Neuron (in vitro differentiated cells): Measurements from ENCODE around the gene PYM1.
A peak's percentile ranks its signal among the peaks of the same experiment; 100 is the strongest.

ENCODE experiments used
- H2AFZ ChIP-seq: one replicate; pipeline ENCODE4 v1.6.1; 2013; ENCODE audit warnings: low read depth, mild to moderate bottlenecking, inconsistent platforms, low read length, moderate library complexity
- H3K27me3 ChIP-seq: one replicate; pipeline ENCODE4 v1.6.1; 2013; ENCODE audit warnings: low read length; ENCODE audit not compliant: insufficient read depth
- H3K36me3 ChIP-seq: one replicate; pipeline ENCODE4 v1.6.1; 2013; ENCODE audit warnings: low read length; ENCODE audit not compliant: insufficient read depth
- H3K4me1 ChIP-seq: one replicate; pipeline ENCODE4 v1.6.1; 2013; ENCODE audit warnings: low read length; ENCODE audit not compliant: insufficient read depth
- H3K4me3 ChIP-seq: 2 replicates; pipeline ENCODE4 v1.5.1; 2013; ENCODE audit warnings: mild to moderate bottlenecking, low read length, moderate library complexity
- H3K9me3 ChIP-seq: one replicate; pipeline ENCODE4 v1.6.1; 2013; ENCODE audit warnings: low read length

PYM1 gene

GRCh38 chr12:55915482-55915859 is 12.2 kb downstream of the PYM1 start:
- H3K36me3 ChIP-seq: peaks cover 22% of the 10 kb centered on the region
- H2AFZ ChIP-seq: no peak overlapping the region
- H3K4me1 ChIP-seq: no peaks in the 10 kb centered on the region

GRCh38 chr12:55912908-55913307 is 14.8 kb downstream of the PYM1 start:
- no peaks in the 10 kb centered on the region for H3K9me3 ChIP-seq
- H3K36me3 ChIP-seq: peaks cover 22% of the 10 kb centered on the region
- H3K27me3 ChIP-seq: no peaks in the 10 kb centered on the region
- no peak overlapping the region for H3K4me3 ChIP-seq
- H2AFZ ChIP-seq: no peak overlapping the region
- peaks cover 13% of the 10 kb centered on the region for H3K4me1 ChIP-seq

More at GRCh38 chr12:55915482-55915859, 12.2 kb downstream of the PYM1 start:
- H3K4me3 ChIP-seq: no peak overlapping the region
- H3K9me3 ChIP-seq: no peaks in the 10 kb centered on the region
- H3K27me3 ChIP-seq: no peaks in the 10 kb centered on the region

- Histone ChIP-seq H3K4me1 (peaks cover 13% of the 10 kb centered on the region), H3K4me3 (no peak overlapping the region), H2AFZ (no peak overlapping the region), H3K27me3 (no peaks in the 10 kb centered on the region), H3K9me3 (no peaks in the 10 kb centered on the region), H3K36me3 (peaks cover 13% of the 10 kb centered on the region)
Measured at GRCh38 chr12:55909513-55909884, 18.2 kb downstream of the PYM1 start.

- no peak overlapping the region for H3K4me3 ChIP-seq
- H3K9me3 ChIP-seq: no peaks in the 10 kb centered on the region
Measured at GRCh38 chr12:55908726-55909512, 18.8 kb downstream of the PYM1 start.

GRCh38 chr12:55906056-55906455 is 21.6 kb downstream of the PYM1 start:
- Histone ChIP-seq H3K4me1 (peaks cover 13% of the 10 kb centered on the region), H3K36me3 (peaks cover 20% of the 10 kb centered on the region), H3K27me3 (no peaks in the 10 kb centered on the region), H2AFZ (no peak overlapping the region), H3K9me3 (no peaks in the 10 kb centered on the region), H3K4me3 (no peak overlapping the region)

More at GRCh38 chr12:55908726-55909512, 18.8 kb downstream of the PYM1 start:
- H2AFZ ChIP-seq: no peak overlapping the region
- H3K4me1 ChIP-seq: peaks cover 13% of the 10 kb centered on the region
- peaks cover 11% of the 10 kb centered on the region for H3K36me3 ChIP-seq
- no peaks in the 10 kb centered on the region for H3K27me3 ChIP-seq

- Histone ChIP-seq H3K9me3 (no peaks in the 10 kb centered on the region), H3K4me3 (no peak overlapping the region), H3K27me3 (no peaks in the 10 kb centered on the region), H2AFZ (no peak overlapping the region), H3K4me1 (no peaks in the 10 kb centered on the region), H3K36me3 (peaks cover 22% of the 10 kb centered on the region)
Measured at GRCh38 chr12:55901881-55902490, 25.7 kb downstream of the PYM1 start.

DNA sequence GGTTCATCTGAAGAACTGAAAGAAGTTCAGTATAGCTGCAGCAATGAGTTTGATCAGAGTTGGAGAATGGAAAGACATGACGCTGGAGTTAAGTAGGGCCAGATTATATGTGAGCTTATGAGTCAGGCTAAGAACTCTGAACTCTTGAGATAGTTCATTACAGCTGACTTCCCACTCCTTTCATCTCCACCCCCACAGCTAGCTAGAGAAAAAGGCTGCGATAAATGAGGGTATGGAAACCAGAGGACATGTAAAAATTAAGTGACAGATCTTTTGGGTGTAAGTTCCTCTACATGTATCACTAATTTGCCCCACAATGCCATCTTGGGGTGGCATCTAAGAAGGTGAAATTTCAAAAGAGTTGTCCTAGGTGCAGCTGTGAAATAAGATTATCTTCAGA is 28.6 kb downstream of the PYM1 start:
- Histone ChIP-seq H3K9me3 (no peaks in the 10 kb centered on the region), H3K36me3 (peaks cover 22% of the 10 kb centered on the region), H3K4me1 (no peaks in the 10 kb centered on the region), H2AFZ (no peak overlapping the region), H3K27me3 (no peaks in the 10 kb centered on the region), H3K4me3 (no peak overlapping the region)

DNA sequence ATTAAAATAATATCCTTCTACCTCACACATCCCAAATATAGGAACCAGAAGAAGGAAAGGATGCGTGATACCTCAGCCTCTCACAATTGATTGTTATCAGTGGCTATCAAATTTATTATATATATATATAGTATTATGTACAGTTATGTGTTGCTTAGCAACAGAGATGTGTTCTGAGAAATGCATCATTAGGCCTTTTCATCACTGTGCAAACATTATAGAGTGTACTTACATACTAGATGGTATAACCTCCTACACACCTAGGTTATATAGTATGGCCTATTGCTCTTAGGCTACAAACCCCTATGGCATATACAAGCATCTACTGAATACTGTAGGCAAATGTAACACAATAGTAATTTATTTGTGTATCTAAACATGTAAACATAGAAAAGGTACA is 34.0 kb downstream of the PYM1 start:
- no peaks in the 10 kb centered on the region for H3K4me1 ChIP-seq
- no peak overlapping the region for H3K4me3 ChIP-seq
- no peaks in the 10 kb centered on the region for H3K36me3 ChIP-seq
- no peaks in the 10 kb centered on the region for H3K9me3 ChIP-seq
- no peaks in the 10 kb centered on the region for H3K27me3 ChIP-seq
- H2AFZ ChIP-seq: no peak overlapping the region

DNA sequence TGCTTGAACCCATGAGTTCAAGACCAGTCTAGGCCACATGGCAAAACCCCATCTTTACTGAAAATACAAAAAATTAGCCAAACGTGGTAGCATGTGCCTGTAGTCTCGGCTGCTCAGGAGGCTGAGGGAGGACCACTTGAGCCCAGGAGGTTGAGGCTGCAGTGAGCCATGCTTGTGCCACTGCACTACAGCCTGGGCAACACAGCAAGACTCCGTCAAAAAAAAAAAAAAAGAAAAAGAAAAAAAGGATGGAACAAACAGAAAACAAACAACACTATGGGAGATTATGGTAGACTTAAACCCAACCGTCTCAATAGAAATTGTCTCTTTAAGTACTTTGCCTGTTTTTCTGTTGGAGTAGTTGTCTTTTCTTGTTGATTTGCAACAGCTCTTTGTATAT is 36.4 kb downstream of the PYM1 start:
- Histone ChIP-seq H3K9me3 (no peaks in the 10 kb centered on the region), H3K4me1 (no peaks in the 10 kb centered on the region), H3K27me3 (no peaks in the 10 kb centered on the region), H3K4me3 (no peak overlapping the region), H3K36me3 (no peaks in the 10 kb centered on the region), H2AFZ (no peak overlapping the region)

- H3K4me3 ChIP-seq: no peak overlapping the region
- peaks cover 2% of the 10 kb centered on the region for H3K9me3 ChIP-seq
- peaks cover 6% of the 10 kb centered on the region for H3K4me1 ChIP-seq
- no peaks in the 10 kb centered on the region for H3K36me3 ChIP-seq
- no peak overlapping the region for H2AFZ ChIP-seq
- no peaks in the 10 kb centered on the region for H3K27me3 ChIP-seq
Measured at GRCh38 chr12:55885113-55885512, 42.6 kb downstream of the PYM1 start.

GRCh38 chr12:55877824-55878223 is 49.9 kb downstream of the PYM1 start:
- Histone ChIP-seq H3K27me3 (no peaks in the 10 kb centered on the region), H3K9me3 (no peaks in the 10 kb centered on the region), H3K4me3 (no peak overlapping the region), H3K4me1 (peaks cover 11% of the 10 kb centered on the region), H2AFZ (no peak overlapping the region), H3K36me3 (no peaks in the 10 kb centered on the region)

- peaks cover 6% of the 10 kb centered on the region for H3K4me1 ChIP-seq
Measured at GRCh38 chr12:55875704-55876467, 51.8 kb downstream of the PYM1 start.

DNA sequence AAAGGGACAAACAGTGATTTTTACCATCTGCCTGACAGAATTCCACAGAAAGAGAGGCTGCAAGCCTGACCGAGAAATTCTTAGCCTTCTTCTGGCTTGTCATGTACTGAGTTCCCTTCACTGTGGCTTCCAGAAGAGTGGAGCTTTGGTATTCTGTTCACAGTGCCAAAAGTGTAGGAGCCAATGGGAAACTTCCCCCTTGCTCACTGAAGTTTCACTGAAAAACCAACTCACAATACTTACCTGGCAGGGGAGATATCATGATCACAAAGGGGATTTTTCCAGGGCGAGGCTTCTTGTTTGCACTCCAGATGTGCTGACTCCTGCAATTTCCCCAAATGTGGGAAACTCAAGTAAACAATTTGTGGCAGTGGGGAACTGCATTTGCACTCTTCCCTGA is 53.3 kb downstream of the PYM1 start:
- Histone ChIP-seq H3K27me3 (no peaks in the 10 kb centered on the region), H3K4me3 (no peak overlapping the region), H2AFZ (no peak overlapping the region), H3K4me1 (peaks cover 5% of the 10 kb centered on the region), H3K9me3 (no peaks in the 10 kb centered on the region), H3K36me3 (no peaks in the 10 kb centered on the region)

More at GRCh38 chr12:55875704-55876467, 51.8 kb downstream of the PYM1 start:
- Histone ChIP-seq H3K36me3 (no peaks in the 10 kb centered on the region), H2AFZ (peak overlapping the region; percentile 6), H3K9me3 (no peaks in the 10 kb centered on the region), H3K4me3 (no peak overlapping the region), H3K27me3 (no peaks in the 10 kb centered on the region)
